ENCODE measurements around the gene NQO1. TPM values are rescaled to one million over a fixed set of nuclear protein-coding genes. Genes with fewer than 3 reads are reported as not detected.
"Not testable (repeated sequence)": the region's sequence is repeated elsewhere in the genome, so short reads cannot be mapped to it uniquely, and the experiment has no call there.

NQO1 gene
- total RNA-seq, 2 experiments from 2014 or later: 9.9 to 11.4 TPM

DNA sequence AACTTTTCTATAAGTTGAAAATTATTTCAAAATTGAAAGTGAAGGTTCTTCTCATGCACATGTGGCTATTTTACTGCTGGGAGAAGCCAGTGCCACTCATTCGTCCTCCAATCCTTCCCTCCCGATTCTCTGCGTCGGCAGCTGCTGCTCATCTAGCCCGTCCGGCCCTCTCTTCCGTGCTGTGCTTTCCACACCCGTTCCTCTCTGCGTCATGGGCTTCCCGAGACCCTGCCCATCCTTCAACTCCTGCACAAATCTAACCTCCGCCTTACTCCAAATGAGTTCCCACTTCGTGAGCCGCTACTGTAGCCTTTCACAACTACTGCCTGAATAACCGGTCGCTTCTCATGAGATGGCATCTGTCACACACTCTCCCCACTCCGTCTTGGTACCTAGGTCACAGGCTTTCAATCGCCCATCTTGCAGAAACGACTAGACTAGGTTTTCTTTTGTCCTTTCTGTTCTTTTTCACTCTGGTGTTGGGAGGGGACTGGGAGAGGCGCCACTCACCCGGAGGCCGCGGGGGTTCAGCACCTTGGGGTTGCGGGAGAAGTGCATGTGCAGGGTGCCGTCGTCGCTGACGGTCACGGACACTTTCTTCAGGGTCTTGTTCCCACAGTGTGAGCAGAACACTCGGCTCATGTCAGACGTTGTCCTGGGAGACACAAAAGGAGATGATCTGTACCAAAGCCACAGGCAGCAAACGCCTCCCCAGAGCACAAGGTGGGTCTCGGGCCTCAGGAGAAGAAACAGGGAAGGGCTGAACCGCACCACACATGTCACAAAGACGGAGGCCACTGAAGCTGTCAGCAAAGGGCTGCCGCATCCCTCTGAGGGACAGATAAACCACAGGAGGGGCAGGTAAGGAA is 18.2 kb upstream of the NQO1 start:
- POLR2A ChIA-PET: interaction anchor here (0.6 to 1.2 kb wide), 2 partner anchors 10 to 65 kb away, joined by 3 read pairs; partner anchors contain the start of gene NOB1
- ATAC-seq (no peak), DNase-seq (no peak)
- CTCF ChIA-PET: interaction anchor here (1.6 kb wide), 1 partner anchor 10 kb away, joined by 7 read pairs; the partner anchor contains the start of gene NOB1
- Mint-ChIP-seq H3K9me3 (ENCODE audit: low read depth) (no peaks in the 10 kb centered on the region), H3K27me3 (no peaks in the 10 kb centered on the region), H3K27ac (peak overlapping the region; percentile 53), H3K36me3 (ENCODE audit: low read depth) (peaks cover 72% of the 10 kb centered on the region), H3K4me3 (no peak overlapping the region), H3K4me1 (peaks cover 5% of the 10 kb centered on the region)
- intact Hi-C loops (cut with DNase I, micrococcal nuclease): no loop called here

DNA sequence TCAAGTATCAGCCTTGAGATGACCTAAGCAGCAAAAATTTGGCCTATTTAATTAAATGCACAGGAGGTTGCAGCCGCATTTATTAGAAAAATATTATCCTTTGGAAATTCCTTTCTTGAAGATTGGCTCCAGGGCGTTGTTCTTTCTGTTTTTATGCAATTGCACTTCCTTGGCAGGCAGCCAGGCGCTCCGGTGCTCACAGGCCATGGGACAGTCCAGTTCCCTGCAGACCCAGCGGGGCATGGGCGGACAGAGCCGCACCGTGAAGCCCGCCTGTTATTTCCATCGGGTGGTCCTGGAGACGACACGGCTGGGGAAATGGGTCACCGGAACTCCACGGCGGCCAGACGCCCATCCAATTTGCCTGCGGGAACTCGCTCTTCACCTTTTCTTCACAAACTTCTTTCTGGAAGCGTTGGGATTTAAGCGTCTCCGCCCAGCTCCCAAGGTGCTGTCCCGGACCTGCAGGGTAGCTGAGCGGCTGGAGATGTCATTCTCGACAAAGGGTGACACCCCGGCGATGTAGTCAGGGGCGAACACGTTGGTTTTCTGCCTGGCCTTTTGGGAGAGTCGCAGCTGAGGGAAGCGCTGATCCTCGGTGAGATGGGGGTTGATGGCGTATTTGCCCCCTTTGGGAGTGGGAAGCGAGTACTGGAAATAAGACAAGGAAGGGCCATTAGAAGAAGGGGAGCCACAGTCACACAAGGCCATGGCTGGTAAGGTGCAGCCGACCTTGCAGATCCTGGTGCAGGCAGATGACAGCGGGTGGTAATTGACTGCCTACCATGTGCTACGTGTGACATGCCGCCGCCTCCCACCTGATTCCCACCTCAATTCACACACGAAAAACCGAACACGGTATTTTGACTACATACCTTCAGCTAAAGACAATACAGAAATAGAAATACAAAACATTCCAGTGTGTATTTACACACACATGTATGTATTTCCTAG is 15.9 kb upstream of the NQO1 start:
- H3K36me3 Mint-ChIP-seq (ENCODE audit: low read depth): peaks cover 52% of the 10 kb centered on the region
- H3K27me3 Mint-ChIP-seq: no peaks in the 10 kb centered on the region
- DNase-seq (no peak), ATAC-seq (no peak)
- peaks cover under 1% of the 10 kb centered on the region for H3K4me1 Mint-ChIP-seq
- H3K9me3 Mint-ChIP-seq (ENCODE audit: low read depth): no peaks in the 10 kb centered on the region
- ChIA-PET CTCF (interaction anchor here (0.6 to 1.7 kb wide), 3 partner anchors 11 to 47 kb away, joined by 3 to 6 read pairs (median 3); partner anchors contain the start of gene NOB1), POLR2A (no interaction called here)
- H3K4me3 Mint-ChIP-seq: no peak overlapping the region
- no peak overlapping the region for H3K27ac Mint-ChIP-seq
- intact Hi-C loops (cut with DNase I, micrococcal nuclease): no loop called here

DNA sequence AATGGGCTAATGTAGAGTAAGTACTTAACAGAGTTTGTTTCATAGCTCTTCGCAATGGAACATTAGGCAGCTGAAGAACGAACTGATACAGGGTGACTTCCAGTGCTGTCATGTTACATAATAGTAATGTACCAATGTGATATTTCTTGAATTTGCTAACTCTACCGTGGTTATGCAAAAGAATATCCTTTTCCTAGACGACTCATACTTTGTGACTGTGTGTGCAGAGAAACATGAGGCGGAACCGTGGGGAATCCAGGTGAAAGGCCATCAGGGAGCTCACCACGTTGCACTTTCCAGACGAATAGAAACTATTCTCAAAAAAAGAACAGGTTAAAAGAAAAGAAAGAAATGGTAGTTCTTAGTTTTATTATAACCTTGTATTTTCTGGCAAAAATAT is 15.2 kb upstream of the NQO1 start:
- H3K27ac Mint-ChIP-seq: no peak overlapping the region
- H3K36me3 Mint-ChIP-seq (ENCODE audit: low read depth): peaks cover 50% of the 10 kb centered on the region
- H3K9me3 Mint-ChIP-seq (ENCODE audit: low read depth): no peaks in the 10 kb centered on the region
- no peak overlapping the region for H3K4me3 Mint-ChIP-seq
- ChIA-PET POLR2A (interaction anchor here (0.7 kb wide), 1 partner anchor 369 kb away, joined by 3 read pairs; no protein-coding TSS in a partner anchor), CTCF (interaction anchor here (0.6 to 1.7 kb wide), 4 partner anchors 12 to 55 kb away, joined by 3 to 6 read pairs (median 4); partner anchors contain the start of gene NOB1)
- intact Hi-C loops (cut with DNase I, micrococcal nuclease): no loop called here
- no peaks in the 10 kb centered on the region for H3K27me3 Mint-ChIP-seq
- DNase-seq (no peak), ATAC-seq (no peak)
- H3K4me1 Mint-ChIP-seq: no peaks in the 10 kb centered on the region

DNA sequence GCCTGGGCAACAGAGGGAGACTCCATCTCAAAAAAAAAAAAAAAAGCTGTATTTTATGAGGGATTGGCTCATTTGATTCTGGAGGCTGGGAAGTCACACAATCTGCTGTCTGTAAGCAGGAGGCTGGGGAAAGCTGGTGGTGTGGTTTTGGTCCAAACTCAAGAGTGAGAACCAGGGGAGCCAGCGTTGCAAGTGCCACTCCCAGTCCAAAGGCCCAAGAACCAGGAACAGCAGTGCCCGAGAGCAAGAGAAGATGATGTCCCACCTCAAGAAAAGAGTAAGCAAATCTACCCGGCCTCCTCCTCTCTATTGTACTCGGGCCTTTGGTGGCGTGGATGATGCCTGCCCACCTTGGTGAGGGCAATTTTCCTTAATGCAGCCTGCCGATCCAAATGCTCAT is 5.7 kb upstream of the NQO1 start:
- intact Hi-C loops (cut with DNase I, micrococcal nuclease): no loop called here
- ChIA-PET POLR2A (no interaction called here), CTCF (interaction anchor here (0.6 to 1.2 kb wide), 3 partner anchors 198 to 563 kb away, joined by 3 to 4 read pairs (median 3); no protein-coding TSS in a partner anchor)
- Mint-ChIP-seq H3K4me1 (peaks cover 4% of the 10 kb centered on the region), H3K27ac (no peak overlapping the region), H3K27me3 (no peaks in the 10 kb centered on the region), H3K9me3 (ENCODE audit: low read depth) (no peaks in the 10 kb centered on the region), H3K4me3 (no peak overlapping the region), H3K36me3 (ENCODE audit: low read depth) (no peaks in the 10 kb centered on the region)
- ATAC-seq: no peak
- DNase-seq: no peak

DNA sequence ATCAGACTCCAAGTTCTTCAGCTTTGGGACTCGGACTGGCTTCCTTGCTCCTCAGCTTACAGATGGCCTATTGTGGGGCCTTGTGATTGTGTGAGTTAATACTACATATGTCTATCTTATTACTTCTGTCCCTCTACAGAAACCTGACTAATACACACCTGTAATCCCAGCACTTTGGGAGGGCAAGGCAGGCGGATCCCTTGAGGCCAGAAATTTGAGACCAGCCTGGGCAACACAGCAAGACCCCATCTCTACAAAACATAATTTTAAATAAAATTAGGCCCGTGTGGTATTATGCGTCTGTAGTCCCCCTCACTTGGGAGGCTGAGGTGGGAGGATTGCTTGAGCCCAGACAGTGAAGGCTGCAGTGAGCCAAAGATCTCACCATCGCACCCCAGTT is 4.9 kb upstream of the NQO1 start:
- POLR2A ChIA-PET; intact Hi-C loops (cut with DNase I, micrococcal nuclease): not testable (repeated sequence)

DNA sequence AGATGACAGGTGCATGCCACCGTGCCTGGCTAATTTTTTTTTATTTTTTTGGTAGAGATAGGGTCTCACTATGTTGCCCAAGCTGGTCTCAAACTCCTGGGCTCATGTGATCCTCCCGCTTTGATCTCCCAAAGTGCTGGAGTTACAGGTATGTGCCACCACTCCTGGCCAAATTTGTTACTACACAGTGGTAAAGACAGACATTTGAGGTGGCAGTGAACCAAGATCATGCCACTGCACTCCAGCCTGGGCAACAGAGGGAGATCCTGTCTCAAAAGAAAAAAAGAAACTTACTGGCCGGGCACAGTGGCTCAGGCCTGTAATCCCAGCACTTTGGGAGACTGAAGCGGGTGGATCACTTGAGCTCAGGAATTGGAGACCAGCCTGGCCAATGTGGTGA is 2.7 kb upstream of the NQO1 start:
- ChIA-PET CTCF (interaction anchor here (0.8 to 3.6 kb wide), 4 partner anchors 19 to 201 kb away, joined by 3 to 22 read pairs (median 6); partner anchors contain the start of gene NOB1), POLR2A (interaction anchor here (0.6 kb wide), 2 partner anchors 43 to 595 kb away, joined by 3 to 4 read pairs; no protein-coding TSS in a partner anchor)
- H3K27ac Mint-ChIP-seq; H3K4me3 Mint-ChIP-seq; H3K36me3 Mint-ChIP-seq (ENCODE audit: low read depth); DNase-seq; H3K9me3 Mint-ChIP-seq (ENCODE audit: low read depth); intact Hi-C loops (cut with DNase I, micrococcal nuclease); ATAC-seq; H3K27me3 Mint-ChIP-seq: not testable (repeated sequence)
- peaks cover 24% of the 10 kb centered on the region for H3K4me1 Mint-ChIP-seq

More for the DNA sequence above, 4.9 kb upstream of the NQO1 start:
- H3K27me3 Mint-ChIP-seq; ATAC-seq; H3K9me3 Mint-ChIP-seq (ENCODE audit: low read depth); H3K4me3 Mint-ChIP-seq; H3K36me3 Mint-ChIP-seq (ENCODE audit: low read depth); H3K27ac Mint-ChIP-seq; DNase-seq: not testable (repeated sequence)
- H3K4me1 Mint-ChIP-seq: peaks cover 12% of the 10 kb centered on the region
- CTCF ChIA-PET: interaction anchor here (1.2 kb wide), 1 partner anchor 198 kb away, joined by 3 read pairs; no protein-coding TSS in a partner anchor

DNA sequence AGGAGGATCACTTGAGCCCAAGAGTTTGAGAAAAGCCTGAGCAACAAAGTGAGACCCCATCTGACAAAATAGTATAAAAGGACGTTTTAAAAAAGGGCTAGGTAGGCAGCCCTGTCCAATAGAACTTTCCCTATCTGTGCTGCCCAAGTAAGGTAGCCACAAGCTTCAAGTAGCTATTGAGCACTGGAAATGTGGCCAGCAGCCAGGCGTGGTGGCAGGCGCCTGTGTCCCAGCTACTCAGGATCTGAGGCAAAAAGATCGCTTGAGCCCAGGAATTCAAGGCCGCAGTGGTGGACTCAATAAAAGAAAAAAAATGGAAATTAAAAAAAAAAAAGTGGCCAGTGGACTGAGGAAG is 1.5 kb upstream of the NQO1 start:
- peaks cover 24% of the 10 kb centered on the region for H3K4me1 Mint-ChIP-seq
- CTCF ChIA-PET: interaction anchor here (0.9 to 3.6 kb wide), 4 partner anchors 18 to 332 kb away, joined by 3 to 22 read pairs (median 7); partner anchors contain the start of gene NOB1
- no peaks in the 10 kb centered on the region for H3K9me3 Mint-ChIP-seq (ENCODE audit: low read depth)
- DNase-seq (no peak), ATAC-seq (no peak)
- H3K36me3 Mint-ChIP-seq (ENCODE audit: low read depth): no peaks in the 10 kb centered on the region
- POLR2A ChIA-PET: no interaction called here
- no peaks in the 10 kb centered on the region for H3K27me3 Mint-ChIP-seq
- peak overlapping the region; percentile 79 for H3K4me3 Mint-ChIP-seq
- intact Hi-C loops (cut with DNase I, micrococcal nuclease): no loop called here
- no peak overlapping the region for H3K27ac Mint-ChIP-seq

DNA sequence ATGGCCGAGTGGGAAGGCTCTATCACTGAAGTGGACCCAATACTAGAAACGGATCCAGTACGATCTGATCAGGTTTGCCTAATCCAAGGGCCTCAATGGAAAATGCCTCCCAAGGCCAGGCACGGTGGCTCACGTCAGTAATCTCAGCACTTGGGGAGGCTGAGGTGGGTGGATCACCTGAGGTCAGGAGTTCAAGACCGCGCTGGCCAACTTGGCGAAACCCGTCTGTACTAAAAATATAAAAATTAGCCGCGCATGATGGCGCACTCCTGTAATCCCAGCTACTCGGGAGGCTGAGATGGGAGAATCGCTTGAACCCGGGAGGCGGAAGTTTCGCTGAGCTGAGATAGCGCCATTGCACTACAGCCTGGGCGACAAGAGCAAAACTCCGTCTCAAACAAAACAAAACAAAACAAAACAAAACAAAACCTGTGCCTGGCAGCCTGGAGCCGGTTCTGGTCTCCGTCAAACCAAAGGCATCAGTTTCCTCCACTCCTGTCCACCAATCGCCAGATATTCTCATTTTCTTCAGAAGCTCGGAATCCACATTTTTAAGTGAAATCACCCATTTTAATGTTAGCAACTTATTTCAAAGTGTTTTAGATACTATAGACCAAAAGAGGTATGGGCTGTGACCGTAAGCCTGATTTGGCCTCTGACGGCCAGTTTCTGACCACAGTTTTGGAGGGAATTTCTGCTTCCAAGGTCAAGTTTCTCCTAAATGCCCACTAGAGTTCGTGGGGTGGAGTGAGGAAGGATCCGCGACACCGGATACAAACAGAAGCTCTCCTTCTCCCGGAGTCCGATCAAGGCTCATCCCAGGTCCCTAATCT is 664 bp downstream of the NQO1 start:
- Mint-ChIP-seq H3K9me3 (ENCODE audit: low read depth) (no peaks in the 10 kb centered on the region), H3K4me1 (peaks cover 24% of the 10 kb centered on the region), H3K27me3 (no peaks in the 10 kb centered on the region), H3K36me3 (ENCODE audit: low read depth) (no peaks in the 10 kb centered on the region), H3K27ac (peak overlapping the region; percentile 89), H3K4me3 (peak overlapping the region; percentile 79)
- intact Hi-C loops (cut with DNase I, micrococcal nuclease): loop anchor here (1.0 kb wide), 3 partner anchors 29 to 339 kb away; partner anchors contain the start of genes NOB1 (in 2 of the 2), TERF2 (in 1 of the 2) and WWP2 (in 1 of the 2)
- ATAC-seq (no peak), DNase-seq (no peak)
- CTCF ChIA-PET: interaction anchor here (0.7 to 3.6 kb wide), 7 partner anchors 17 to 1197 kb away, joined by 3 to 22 read pairs (median 4); partner anchors contain the start of gene NOB1
- POLR2A ChIA-PET: interaction anchor here (0.5 to 2.0 kb wide), 4 partner anchors 14 to 36 kb away, joined by 3 to 5 read pairs (median 4); partner anchors contain the start of gene NOB1

DNA sequence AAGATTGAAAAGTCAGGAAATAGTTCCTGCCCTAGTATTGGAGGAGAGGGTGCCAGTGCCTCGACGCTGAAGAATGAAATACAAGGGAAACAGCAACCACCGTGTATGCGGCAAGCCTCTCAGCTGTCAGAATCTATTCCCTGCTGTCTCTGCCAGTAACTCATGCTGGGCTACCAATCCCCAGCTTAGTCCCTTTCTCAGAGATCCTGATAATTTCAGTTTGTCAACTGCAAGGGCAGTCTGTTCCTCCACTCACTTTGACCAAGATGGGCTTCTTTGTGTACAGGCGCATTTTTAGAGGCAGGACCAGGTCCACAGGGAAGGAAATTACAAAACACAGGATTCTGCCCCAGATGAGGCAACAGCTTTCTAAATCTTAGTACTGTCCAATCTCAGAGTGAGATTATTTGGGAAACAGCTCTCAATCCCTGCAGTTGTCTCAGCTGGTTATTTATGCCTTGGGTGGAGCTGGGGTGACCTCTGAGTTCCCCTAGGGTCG is 1.3 kb downstream of the NQO1 start:
- intact Hi-C loops (cut with DNase I, micrococcal nuclease): no loop called here
- no peaks in the 10 kb centered on the region for H3K9me3 Mint-ChIP-seq (ENCODE audit: low read depth)
- H3K4me3 Mint-ChIP-seq: no peak overlapping the region
- no peak overlapping the region for H3K27ac Mint-ChIP-seq
- no peaks in the 10 kb centered on the region for H3K27me3 Mint-ChIP-seq
- no peaks in the 10 kb centered on the region for H3K36me3 Mint-ChIP-seq (ENCODE audit: low read depth)
- DNase-seq: no peak
- CTCF ChIA-PET: interaction anchor here (1.1 to 2.7 kb wide), 4 partner anchors 16 to 1196 kb away, joined by 3 to 13 read pairs (median 4); no protein-coding TSS in a partner anchor
- peaks cover 24% of the 10 kb centered on the region for H3K4me1 Mint-ChIP-seq
- ATAC-seq: no peak
- POLR2A ChIA-PET: interaction anchor here (0.6 to 2.0 kb wide), 3 partner anchors 30 to 255 kb away, joined by 3 to 5 read pairs (median 4); partner anchors contain the start of gene NOB1

DNA sequence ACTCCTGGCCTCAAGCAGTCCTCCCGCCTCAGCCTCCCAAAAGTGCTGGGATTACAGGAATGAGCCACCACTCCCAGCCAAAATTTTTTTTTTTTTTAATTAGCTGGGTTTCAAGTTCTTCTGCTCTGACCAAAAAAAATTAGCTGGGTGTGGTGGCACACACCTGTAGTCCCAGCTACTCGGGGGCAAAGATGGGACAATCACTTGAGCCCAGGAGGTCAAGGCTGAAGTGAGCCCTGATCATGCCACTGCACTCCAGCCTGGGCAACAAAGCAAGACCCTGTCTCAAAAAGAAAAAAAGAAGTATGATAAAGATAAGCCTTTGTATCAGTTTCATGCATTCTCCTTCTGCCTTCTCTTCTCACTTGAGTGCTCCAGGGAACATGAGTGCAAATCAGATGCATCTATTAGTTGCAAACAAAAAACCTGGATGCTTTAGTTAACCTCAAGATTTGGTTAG is 1.9 kb downstream of the NQO1 start:
- Mint-ChIP-seq H3K36me3 (ENCODE audit: low read depth) (no peaks in the 10 kb centered on the region), H3K4me3 (no peak overlapping the region), H3K4me1 (peaks cover 24% of the 10 kb centered on the region), H3K27ac (no peak overlapping the region), H3K9me3 (ENCODE audit: low read depth) (no peaks in the 10 kb centered on the region), H3K27me3 (no peaks in the 10 kb centered on the region)
- ChIA-PET POLR2A (interaction anchor here (0.6 kb wide), 2 partner anchors 255 to 1523 kb away, joined by 3 read pairs; no protein-coding TSS in a partner anchor), CTCF (interaction anchor here (0.5 to 2.7 kb wide), 5 partner anchors 16 to 1196 kb away, joined by 3 to 13 read pairs (median 4); no protein-coding TSS in a partner anchor)
- ATAC-seq (no peak), DNase-seq (no peak)
- intact Hi-C loops (cut with DNase I, micrococcal nuclease): no loop called here
